Endothelial cell of umbilical vein (primary cell): ENCODE data around the gene C2orf15. TPM values are rescaled to one million over a fixed set of nuclear protein-coding genes. Genes with fewer than 3 reads are reported as not detected.

Experiments used
- BruUV-seq: library from RNA; stranded (reverse); fragments of 400-500 nt; replicated peaks from 2 replicates; lab custom pipeline; 2021; lab: Mats Ljungman, UMichigan
- CTCF ChIA-PET: fragments of 300-600, 350-600 bp; sonication (Branson Sonifier 250); formaldehyde crosslinking; loops from one replicate; lab custom pipeline; 2021; ENCODE audit warnings: antibody characterized with exemption, inconsistent platforms; lab: Charles Lee
- POLR2A ChIA-PET: fragments of 300-600, 350-600 bp; sonication (Branson Sonifier 250); formaldehyde crosslinking; loops from one replicate; lab custom pipeline; 2021; ENCODE audit warnings: antibody characterized with exemption, inconsistent platforms; lab: Charles Lee
- DNase-seq: peaks from one replicate; pipeline ENCODE4 v3.0.0-alpha.2; 2011; ENCODE audit warnings: low read depth, low spot score
- FAIRE-seq: peaks from 2 replicates; lab custom pipeline; 2011; peaks lifted over from hg19 to GRCh38; lab: Jason Lieb, UNC
- H2AFZ ChIP-seq: 2 replicates; pipeline ENCODE4 v1.6.0; 2012; ENCODE audit warnings: low read depth, low read length, control low read depth, inconsistent platforms
- H3K27ac ChIP-seq: 2 replicates; pipeline ENCODE4 v1.5.1; 2011; ENCODE audit warnings: low read depth, mild to moderate bottlenecking, control low read depth, low read length, moderate library complexity; ENCODE audit not compliant: insufficient read depth
- H3K27me3 ChIP-seq, 2 experiments: 2 replicates each; pipeline versions ENCODE4 v1.6.0 to v1.6.1; 2011; ENCODE audit warnings: low read length in 2 of 2, mixed read lengths in 1 of 2; ENCODE audit not compliant: control insufficient read depth in 2 of 2, insufficient read depth in 2 of 2
- H3K36me3 ChIP-seq, 2 experiments: 2 replicates in 1 of 2; 3 replicates in 1 of 2; pipeline ENCODE4 v1.5.1; 2011; ENCODE audit warnings: low read length in 2 of 2, mild to moderate bottlenecking in 1 of 2, moderate library complexity in 1 of 2; ENCODE audit not compliant: control insufficient read depth in 2 of 2, insufficient read depth in 2 of 2; ENCODE audit errors: extremely low read depth in 1 of 2
- H3K4me1 ChIP-seq: 3 replicates; pipeline ENCODE4 v1.5.1; 2011; ENCODE audit warnings: mild to moderate bottlenecking, low read length; ENCODE audit not compliant: control insufficient read depth, insufficient read depth; ENCODE audit errors: extremely low read depth
- H3K4me2 ChIP-seq: 2 replicates; pipeline ENCODE4 v1.6.1; 2011; ENCODE audit warnings: low read length, control low read depth, mixed read lengths; ENCODE audit not compliant: insufficient read depth
- H3K4me3 ChIP-seq, 3 experiments: fragments of 200-600 bp in 1 of 3; sonication (generic), shearing (Covaris generic) in 1 of 3; replicated peaks in 1 of 3; 2 replicates each; pipeline ENCODE4 v1.5.1; 2011 to 2016; ENCODE audit warnings: control low read depth in 3 of 3, low read length in 3 of 3, mild to moderate bottlenecking in 2 of 3, inconsistent platforms in 1 of 3, low read depth in 1 of 3, moderate library complexity in 1 of 3; ENCODE audit not compliant: insufficient read depth in 1 of 3
- H3K79me2 ChIP-seq: 2 replicates; pipeline ENCODE4 v1.6.0; 2012; ENCODE audit warnings: low read length, inconsistent platforms; ENCODE audit not compliant: control insufficient read depth, insufficient read depth
- H3K9ac ChIP-seq: replicated peaks from 2 replicates; pipeline ENCODE3; 2011; ENCODE audit warnings: low read length, control low read depth; ENCODE audit not compliant: insufficient read depth; ENCODE audit errors: extremely low read depth
- H3K9me1 ChIP-seq: replicated peaks from 3 replicates; pipeline ENCODE4 v1.6.0; 2011; ENCODE audit warnings: mild to moderate bottlenecking, low read length; ENCODE audit not compliant: control insufficient read depth, insufficient read depth; ENCODE audit errors: extremely low read depth
- H3K9me3 ChIP-seq: replicated peaks from 2 replicates; pipeline ENCODE4 v1.5.1; 2012; ENCODE audit warnings: low read length, inconsistent platforms; ENCODE audit not compliant: control insufficient read depth, insufficient read depth
- H4K20me1 ChIP-seq: replicated peaks from 2 replicates; pipeline ENCODE3; 2011; ENCODE audit warnings: mild to moderate bottlenecking, low read length; ENCODE audit not compliant: control insufficient read depth, insufficient read depth; ENCODE audit errors: extremely low read depth
- FOS ChIP-seq: IDR thresholded peaks from 2 replicates; pipeline ENCODE4 v1.6.1; 2011; ENCODE audit warnings: mild to moderate bottlenecking, low read length, moderate library complexity, borderline replicate concordance; ENCODE audit not compliant: insufficient read depth
- JUN ChIP-seq: IDR thresholded peaks from 2 replicates; pipeline ENCODE4 v1.6.1; 2011; ENCODE audit warnings: borderline replicate concordance, low read depth; ENCODE audit not compliant: insufficient read length, insufficient read depth
- MYC ChIP-seq: IDR thresholded peaks from one replicate; pipeline ENCODE4 v1.6.1; 2011; ENCODE audit warnings: mild to moderate bottlenecking, low read depth, low read length
- POLR2A ChIP-seq: IDR thresholded peaks from 2 replicates; pipeline ENCODE4 v1.6.1; 2012; ENCODE audit warnings: low read depth, mild to moderate bottlenecking, control low read depth, low read length
- POLR2AphosphoS5 ChIP-seq: IDR thresholded peaks from 2 replicates; pipeline ENCODE4 v1.6.1; 2012; ENCODE audit warnings: low read depth, mild to moderate bottlenecking, control low read depth, low read length, moderate library complexity; ENCODE audit not compliant: insufficient read depth
- dilution Hi-C: fragments of 300-500 bp; cut with MboI; formaldehyde crosslinking; loops from one replicate; pipeline ENCODE4 v1.15.0; 2019; ENCODE audit warnings: low sequenced_read_pairs; ENCODE audit not compliant: extremely low pct_ligation_motif_present
- intact Hi-C: fragments of 100-400 bp; cut with micrococcal nuclease; formaldehyde crosslinking; loops from one replicate; pipeline ENCODE4 v1.10.0; 2022
- polyA plus RNA-seq, 4 experiments: library from polyadenylated mRNA; depleted of rRNA in 3 of 4; stranded (reverse) in 3 of 4; unstranded in 1 of 4; fragments of >200 nt; gene quantifications; 2 replicates each; pipeline versions ENCODE4 v1.2.1 to v1.2.3, GENCODE V29; 2011 to 2012; ENCODE audit warnings: missing spikeins in 1 of 4
- total RNA-seq: library from RNA; stranded (reverse); gene quantifications from 2 replicates; pipeline ENCODE4 v1.2.3, GENCODE V29; 2021
- TF ChIP-seq, protein P1 (sequence below): IDR thresholded peaks from 2 replicates; pipeline ENCODE4 v1.6.1; 2011; ENCODE audit not compliant: insufficient read depth, insufficient read length
- TF ChIP-seq, protein P2 (sequence below), 2 donors: IDR thresholded peaks; 1 replicate in 1 of 2; 2 replicates in 1 of 2; pipeline ENCODE4 v1.5.1; 2011; ENCODE audit warnings: low read length in 2 of 2, mild to moderate bottlenecking in 2 of 2, moderate library complexity in 2 of 2, control low read depth in 1 of 2, inconsistent platforms in 1 of 2, low read depth in 1 of 2; ENCODE audit not compliant: insufficient read depth in 1 of 2; ENCODE audit errors: extremely low read depth in 1 of 2

The C2orf15 gene
- total and polyA plus RNA-seq, 2 donors (not counting 3 experiments of a cell fraction or from before 2014, with no cell fraction given), result not detected

DNA sequence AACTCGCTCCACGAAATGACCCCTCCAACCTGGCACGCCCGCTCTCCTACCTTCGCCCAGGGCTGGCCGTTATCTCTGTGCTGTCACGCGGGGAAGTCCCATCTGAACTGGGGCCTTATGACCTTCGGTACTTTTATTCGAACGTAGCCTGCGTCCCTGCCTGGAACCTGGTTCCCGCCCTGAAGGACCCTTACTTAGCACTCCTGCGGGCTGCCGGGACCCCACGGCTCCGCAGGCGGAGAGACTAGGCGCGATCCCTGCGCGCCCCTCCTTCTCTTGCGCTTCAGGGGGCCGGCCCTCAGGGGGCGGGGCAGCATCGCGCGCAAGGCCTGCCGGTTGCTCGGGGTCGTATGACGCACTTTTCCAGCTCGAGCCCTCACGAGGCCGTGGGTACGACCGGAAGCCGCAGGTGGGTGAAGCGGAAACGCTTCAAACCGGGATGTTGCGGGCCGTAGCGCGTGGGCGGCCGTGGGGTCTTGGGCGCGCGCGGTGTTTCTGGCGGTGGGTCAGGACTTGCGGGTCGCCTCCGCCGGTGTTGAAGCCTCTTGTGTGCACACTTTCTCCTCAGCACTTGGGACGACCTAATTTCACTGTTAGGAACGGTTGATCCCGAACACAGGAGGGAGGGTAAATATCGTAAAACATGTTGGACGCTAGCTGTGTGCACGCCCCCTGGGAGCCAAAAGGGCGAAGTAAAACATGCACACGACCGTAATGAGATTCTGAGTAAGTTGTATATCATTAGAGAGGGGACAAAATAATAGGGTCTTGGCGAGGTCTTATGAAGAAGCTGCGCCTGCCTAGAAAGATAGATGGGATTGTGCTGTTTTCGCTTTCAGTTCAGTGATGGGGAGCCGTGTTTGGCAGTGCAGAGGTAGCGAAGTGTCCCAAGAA, 13.4 kb downstream of the C2orf15 start, which contains the start of the genes LIPT1 and TSGA10:
TSS of gene LIPT1 (plus strand) at position 325 of the 894 bp plus-strand sequence. CDS start 6,991 bp downstream, outside the sequence.
TSS of gene TSGA10 (minus strand) at position 300 of the 894 bp plus-strand sequence. CDS start 45,503 bp downstream, outside the sequence.
- TF ChIP-seq MYC (no peak), JUN (no peak), POLR2A (peak; percentile 72), FOS (peak; percentile 41), POLR2AphosphoS5 (peak; percentile 88)
- TF ChIP-seq, protein P1, sequence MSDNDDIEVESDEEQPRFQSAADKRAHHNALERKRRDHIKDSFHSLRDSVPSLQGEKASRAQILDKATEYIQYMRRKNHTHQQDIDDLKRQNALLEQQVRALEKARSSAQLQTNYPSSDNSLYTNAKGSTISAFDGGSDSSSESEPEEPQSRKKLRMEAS, result peak; percentile 64
- TF ChIP-seq, protein P2, sequence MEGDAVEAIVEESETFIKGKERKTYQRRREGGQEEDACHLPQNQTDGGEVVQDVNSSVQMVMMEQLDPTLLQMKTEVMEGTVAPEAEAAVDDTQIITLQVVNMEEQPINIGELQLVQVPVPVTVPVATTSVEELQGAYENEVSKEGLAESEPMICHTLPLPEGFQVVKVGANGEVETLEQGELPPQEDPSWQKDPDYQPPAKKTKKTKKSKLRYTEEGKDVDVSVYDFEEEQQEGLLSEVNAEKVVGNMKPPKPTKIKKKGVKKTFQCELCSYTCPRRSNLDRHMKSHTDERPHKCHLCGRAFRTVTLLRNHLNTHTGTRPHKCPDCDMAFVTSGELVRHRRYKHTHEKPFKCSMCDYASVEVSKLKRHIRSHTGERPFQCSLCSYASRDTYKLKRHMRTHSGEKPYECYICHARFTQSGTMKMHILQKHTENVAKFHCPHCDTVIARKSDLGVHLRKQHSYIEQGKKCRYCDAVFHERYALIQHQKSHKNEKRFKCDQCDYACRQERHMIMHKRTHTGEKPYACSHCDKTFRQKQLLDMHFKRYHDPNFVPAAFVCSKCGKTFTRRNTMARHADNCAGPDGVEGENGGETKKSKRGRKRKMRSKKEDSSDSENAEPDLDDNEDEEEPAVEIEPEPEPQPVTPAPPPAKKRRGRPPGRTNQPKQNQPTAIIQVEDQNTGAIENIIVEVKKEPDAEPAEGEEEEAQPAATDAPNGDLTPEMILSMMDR (IDR thresholded peaks at IDR 0.05; ENCODE audit: extremely low read depth in 1 of 2, insufficient read depth in 1 of 2, low read depth in 1 of 2, low read length in 2 of 2), result peak in 1 of 2 donors; percentile 2
- ChIA-PET CTCF (interaction anchor here (0.7 to 1.9 kb wide), 3 partner anchors 13 to 505 kb away, joined by 3 to 6 read pairs (median 5); partner anchors contain the start of genes C2orf15 and EIF5B), POLR2A (no interaction called here)
- H2AFZ ChIP-seq, result peak within 1 kb of the TSS; percentile 94
- H4K20me1 ChIP-seq, result no peaks in the 10 kb centered on the region
- dilution Hi-C loops, result no loop called here
- H3K9me3 ChIP-seq, result no peaks in the 10 kb centered on the region
- no peaks in the 10 kb centered on the region for H3K27me3 ChIP-seq
- intact Hi-C loops, result loop anchor here (1.0 kb wide), 1 partner anchor 14 kb away; the partner anchor contains the start of gene C2orf15
- peak within 1 kb of the TSS; percentile 83 for H3K27ac ChIP-seq
- no peaks in the 10 kb centered on the region for H3K36me3 ChIP-seq
- peak; percentile 75 for FAIRE-seq
- peaks cover 10% of the 10 kb centered on the region for H3K4me1 ChIP-seq
- H3K4me3 ChIP-seq, result peak within 1 kb of the TSS; percentile 92 to 99 (median 98)
- peak within 1 kb of the TSS; percentile 84 for H3K4me2 ChIP-seq
- DNase-seq, result peak; percentile 90
- H3K79me2 ChIP-seq, result peaks cover 2% of the 10 kb centered on the region
- BruUV-seq, result TSS peak; percentile 46
- peak within 1 kb of the TSS; percentile 93 for H3K9ac ChIP-seq
- no peaks in the 10 kb centered on the region for H3K9me1 ChIP-seq
